H1 (cell line): ENCODE data around the gene CORT. TPM values are rescaled to one million over a fixed set of nuclear protein-coding genes. Genes with fewer than 3 reads are reported as not detected.

Experiments used
- CTCF ChIA-PET: fragments of 300-600 bp; sonication (Branson Sonifier 250); formaldehyde crosslinking; loops from one replicate; lab custom pipeline; 2021; ENCODE audit not compliant: partially characterized antibody; lab: Charles Lee
- POLR2A ChIA-PET: fragments of 300-600 bp; sonication (Branson Sonifier 250); formaldehyde crosslinking; loops from one replicate; lab custom pipeline; 2021; ENCODE audit warnings: inconsistent platforms; ENCODE audit not compliant: partially characterized antibody; lab: Charles Lee
- DNase-seq, 2 experiments: peaks; one replicate each; pipeline versions ENCODE4 v3.0.0 to v3.0.0-alpha.2; 2010 to 2022; ENCODE audit warnings: low spot score in 2 of 2, low read depth in 1 of 2, mixed read lengths in 1 of 2
- FAIRE-seq: peaks from 2 replicates; lab custom pipeline; 2011; peaks lifted over from hg19 to GRCh38; lab: Jason Lieb, UNC
- H2AFZ ChIP-seq: 2 replicates; pipeline ENCODE4 v1.8.1; 2012; ENCODE audit warnings: low read length, inconsistent platforms
- H2AK5ac ChIP-seq: 2 replicates; pipeline ENCODE4 v1.6.1; 2013; ENCODE audit warnings: low read depth, low read length
- H2BK120ac ChIP-seq: replicated peaks from 2 replicates; pipeline ENCODE3; 2013; ENCODE audit warnings: low read depth, low read length, inconsistent platforms
- H2BK12ac ChIP-seq: 2 replicates; pipeline ENCODE4 v1.6.1; 2013; ENCODE audit warnings: low read depth, low read length
- H2BK15ac ChIP-seq: 2 replicates; pipeline ENCODE4 v1.6.1; 2013; ENCODE audit warnings: low read length
- H2BK20ac ChIP-seq: 2 replicates; pipeline ENCODE4 v1.6.1; 2013; ENCODE audit warnings: low read length
- H2BK5ac ChIP-seq: 2 replicates; pipeline ENCODE4 v1.6.1; 2013; ENCODE audit warnings: low read depth, low read length
- H3K14ac ChIP-seq: 2 replicates; pipeline ENCODE4 v1.6.1; 2013; ENCODE audit warnings: inconsistent platforms; ENCODE audit not compliant: insufficient read length
- H3K18ac ChIP-seq: 2 replicates; pipeline ENCODE4 v1.6.1; 2013; ENCODE audit warnings: low read length; ENCODE audit errors: extremely low read depth
- H3K23ac ChIP-seq: 2 replicates; pipeline ENCODE4 v1.6.1; 2013; ENCODE audit warnings: inconsistent platforms; ENCODE audit not compliant: insufficient read length
- H3K23me2 ChIP-seq: 2 replicates; pipeline ENCODE4 v1.6.1; 2013; ENCODE audit warnings: low read depth, low read length
- H3K27ac ChIP-seq: 2 replicates; pipeline ENCODE4 v1.6.1; 2011; ENCODE audit warnings: low read depth, low read length, inconsistent platforms
- H3K27me3 ChIP-seq, 4 experiments: replicated peaks in 1 of 4; 1 replicate in 1 of 4; 2 replicates in 3 of 4; pipeline versions ENCODE4 v1.6.1 to v1.8.1; 2011 to 2013; ENCODE audit warnings: low read length in 3 of 4, mild to moderate bottlenecking in 3 of 4, inconsistent platforms in 2 of 4, mixed read lengths in 2 of 4, moderate library complexity in 1 of 4; ENCODE audit not compliant: control insufficient read depth in 3 of 4, insufficient read depth in 3 of 4; ENCODE audit errors: extremely low read depth in 1 of 4
- H3K36me3 ChIP-seq, 4 experiments: 2 replicates each; pipeline versions ENCODE4 v1.6.1 to v1.8.1; 2011 to 2013; ENCODE audit warnings: mild to moderate bottlenecking in 4 of 4, low read length in 3 of 4, moderate library complexity in 2 of 4, control low read depth in 1 of 4, inconsistent platforms in 1 of 4; ENCODE audit not compliant: insufficient read depth in 4 of 4, control insufficient read depth in 2 of 4
- H3K4ac ChIP-seq: replicated peaks from 2 replicates; pipeline ENCODE3; 2013; ENCODE audit warnings: low read length, low read depth, mixed read lengths, inconsistent platforms; ENCODE audit not compliant: insufficient read length
- H3K4me1 ChIP-seq, 4 experiments: replicated peaks in 1 of 4; 1 replicate in 1 of 4; 2 replicates in 3 of 4; pipeline versions ENCODE4 v1.6.1 to v1.8.1; 2011 to 2013; ENCODE audit warnings: low read length in 3 of 4, inconsistent platforms in 2 of 4, mixed read lengths in 1 of 4; ENCODE audit not compliant: insufficient read depth in 4 of 4, control insufficient read depth in 3 of 4
- H3K4me2 ChIP-seq, 2 experiments: 2 replicates each; pipeline versions ENCODE4 v1.6.1 to v1.8.1; 2011 to 2013; ENCODE audit warnings: low read depth in 2 of 2, low read length in 2 of 2, control low read depth in 1 of 2, inconsistent platforms in 1 of 2, mild to moderate bottlenecking in 1 of 2; ENCODE audit not compliant: insufficient read depth in 1 of 2
- H3K4me3 ChIP-seq, 4 experiments: fragments of 200-600, 300-600 bp in 1 of 4; sonication (generic), shearing (Covaris generic), sonication (Bioruptor Twin) in 1 of 4; 2 replicates each; pipeline versions ENCODE4 v1.5.1 to v1.8.1; 2011 to 2016; ENCODE audit warnings: low read length in 4 of 4, low read depth in 3 of 4, control low read depth in 2 of 4, inconsistent platforms in 2 of 4, mild to moderate bottlenecking in 2 of 4, mixed read lengths in 1 of 4, moderate library complexity in 1 of 4; ENCODE audit not compliant: insufficient read depth in 2 of 4; ENCODE audit errors: extremely low read depth in 1 of 4
- H3K56ac ChIP-seq: replicated peaks from 2 replicates; pipeline ENCODE3; 2013; ENCODE audit warnings: low read depth, mild to moderate bottlenecking, mixed read lengths, low read length, inconsistent platforms; ENCODE audit not compliant: insufficient read length
- H3K79me1 ChIP-seq: 2 replicates; pipeline ENCODE4 v1.6.1; 2013; ENCODE audit warnings: low read depth, low read length, control low read depth
- H3K79me2 ChIP-seq, 2 experiments: 2 replicates each; pipeline versions ENCODE4 v1.6.1 to v1.8.1; 2012 to 2013; ENCODE audit warnings: low read length in 2 of 2, mild to moderate bottlenecking in 2 of 2, inconsistent platforms in 1 of 2; ENCODE audit not compliant: insufficient read depth in 2 of 2, control insufficient read depth in 1 of 2
- H3K9ac ChIP-seq, 4 experiments: replicated peaks in 1 of 4; 1 replicate in 1 of 4; 2 replicates in 3 of 4; pipeline versions ENCODE4 v1.6.1 to v1.8.1; 2011 to 2013; ENCODE audit warnings: low read depth in 3 of 4, low read length in 3 of 4, control low read depth in 2 of 4, mild to moderate bottlenecking in 2 of 4, moderate library complexity in 2 of 4, inconsistent platforms in 1 of 4; ENCODE audit errors: extremely low read depth in 1 of 4
- H3K9me3 ChIP-seq, 2 experiments: 2 replicates each; pipeline versions ENCODE4 v1.6.1 to v1.8.1; 2012 to 2013; ENCODE audit warnings: mild to moderate bottlenecking in 2 of 2, moderate library complexity in 2 of 2, control low read depth in 1 of 2, inconsistent platforms in 1 of 2, low read depth in 1 of 2, low read length in 1 of 2, mixed read lengths in 1 of 2; ENCODE audit not compliant: insufficient read depth in 2 of 2
- H4K20me1 ChIP-seq, 2 experiments: replicated peaks in 1 of 2; 2 replicates each; pipeline versions ENCODE3 to v1.8.1; 2011 to 2013; ENCODE audit warnings: inconsistent platforms in 2 of 2, low read length in 2 of 2, mild to moderate bottlenecking in 1 of 2; ENCODE audit not compliant: insufficient read depth in 2 of 2, control insufficient read depth in 1 of 2
- H4K5ac ChIP-seq: 2 replicates; pipeline ENCODE4 v1.6.1; 2013; ENCODE audit warnings: low read length, low read depth, mixed read lengths, inconsistent platforms; ENCODE audit not compliant: insufficient read length
- H4K8ac ChIP-seq: 2 replicates; pipeline ENCODE4 v1.8.0; 2013; ENCODE audit warnings: mild to moderate bottlenecking, moderate library complexity, low read length, inconsistent platforms; ENCODE audit not compliant: insufficient read depth; ENCODE audit errors: extremely low read depth
- H4K91ac ChIP-seq: replicated peaks from 2 replicates; pipeline ENCODE3; 2013; ENCODE audit warnings: low read length, mixed read lengths, inconsistent platforms; ENCODE audit not compliant: insufficient read length
- CREB1 ChIP-seq: IDR thresholded peaks from 2 replicates; pipeline ENCODE4 v1.6.1; 2012; ENCODE audit warnings: inconsistent platforms
- KDM5A ChIP-seq: fragments of 200-600 bp; IDR thresholded peaks from 2 replicates; pipeline ENCODE4 v1.7.1; 2012; ENCODE audit warnings: mild to moderate bottlenecking, low read length, inconsistent platforms, mixed read lengths
- PHF8 ChIP-seq: fragments of 200-600 bp; sonication (generic); conservative IDR thresholded peaks from 2 replicates; pipeline ENCODE4 v1.7.1; 2012; ENCODE audit warnings: low read depth, mild to moderate bottlenecking, inconsistent platforms, low read length, moderate library complexity
- RXRA ChIP-seq: IDR thresholded peaks from 2 replicates; pipeline ENCODE4 v1.6.1; 2011; ENCODE audit warnings: low read depth, mild to moderate bottlenecking, low read length, moderate library complexity; ENCODE audit not compliant: insufficient read depth
- SIN3A ChIP-seq, 2 experiments: IDR thresholded peaks in 1 of 2; conservative IDR thresholded peaks in 1 of 2; 2 replicates each; pipeline ENCODE4 v1.6.1; 2011 to 2012; ENCODE audit warnings: low read length in 2 of 2, improper control_type of control experiment in 1 of 2, low read depth in 1 of 2, mild to moderate bottlenecking in 1 of 2
- SUZ12 ChIP-seq: fragments of 200-600 bp; sonication (generic); IDR thresholded peaks from 2 replicates; pipeline ENCODE4 v1.6.1; 2012; ENCODE audit warnings: mild to moderate bottlenecking, inconsistent platforms, low read length, moderate library complexity, mixed read lengths
- TAF1 ChIP-seq: IDR thresholded peaks from 2 replicates; pipeline ENCODE4 v1.6.1; 2011; ENCODE audit warnings: mild to moderate bottlenecking, low read depth, low read length
- WGBS, 2 experiments: shearing (Covaris generic) in 1 of 2; methylation state at CpG; one replicate each; pipeline versions ENCODE4 v1.1.6 to v1.1.7; 2013 to 2015; ENCODE audit warnings: low lambda C conversion rate in 2 of 2, mixed read lengths in 2 of 2, inconsistent platforms in 1 of 2, low coverage in 1 of 2, missing lambda C conversion rate in 1 of 2; ENCODE audit not compliant: insufficient replicate concordance in 2 of 2, insufficient coverage in 1 of 2, insufficient read length in 1 of 2; ENCODE audit errors: extremely low coverage in 1 of 2, missing lambda C conversion rate in 1 of 2; 5-methylcytosine and 5-hydroxymethylcytosine counted together
- polyA plus RNA-seq, 7 experiments: library from polyadenylated mRNA; depleted of rRNA in 3 of 7; stranded (reverse) in 5 of 7; unstranded in 2 of 7; fragments of >200 nt in 5 of 7; fragments of 200-250 nt in 2 of 7; gene quantifications; 1 replicate in 5 of 7; 2 replicates in 1 of 7; 4 replicates in 1 of 7; pipeline versions ENCODE4 v1.2.1 to v1.2.3, GENCODE V29; 2011 to 2013; ENCODE audit warnings: missing spikeins in 2 of 7, mixed read lengths in 2 of 7
- total RNA-seq: library from RNA; stranded (reverse); fragmentation: NEBNext Ultra II Directional; extraction: Animal tissue kit (Norgen Biotek cat#: 25700); gene quantifications from 2 replicates; pipeline ENCODE4 v1.2.1, GENCODE V29; 2021
- TF ChIP-seq, protein P1 (sequence below): IDR thresholded peaks from 2 replicates; pipeline ENCODE4 v1.6.1; 2012; ENCODE audit warnings: inconsistent platforms

CORT gene
- total and polyA plus RNA-seq, 2 of the 8 experiments (the other 6 are each of a cell fraction or from before 2014, with no cell fraction given), result 0.15 to 0.30 TPM

DNA sequence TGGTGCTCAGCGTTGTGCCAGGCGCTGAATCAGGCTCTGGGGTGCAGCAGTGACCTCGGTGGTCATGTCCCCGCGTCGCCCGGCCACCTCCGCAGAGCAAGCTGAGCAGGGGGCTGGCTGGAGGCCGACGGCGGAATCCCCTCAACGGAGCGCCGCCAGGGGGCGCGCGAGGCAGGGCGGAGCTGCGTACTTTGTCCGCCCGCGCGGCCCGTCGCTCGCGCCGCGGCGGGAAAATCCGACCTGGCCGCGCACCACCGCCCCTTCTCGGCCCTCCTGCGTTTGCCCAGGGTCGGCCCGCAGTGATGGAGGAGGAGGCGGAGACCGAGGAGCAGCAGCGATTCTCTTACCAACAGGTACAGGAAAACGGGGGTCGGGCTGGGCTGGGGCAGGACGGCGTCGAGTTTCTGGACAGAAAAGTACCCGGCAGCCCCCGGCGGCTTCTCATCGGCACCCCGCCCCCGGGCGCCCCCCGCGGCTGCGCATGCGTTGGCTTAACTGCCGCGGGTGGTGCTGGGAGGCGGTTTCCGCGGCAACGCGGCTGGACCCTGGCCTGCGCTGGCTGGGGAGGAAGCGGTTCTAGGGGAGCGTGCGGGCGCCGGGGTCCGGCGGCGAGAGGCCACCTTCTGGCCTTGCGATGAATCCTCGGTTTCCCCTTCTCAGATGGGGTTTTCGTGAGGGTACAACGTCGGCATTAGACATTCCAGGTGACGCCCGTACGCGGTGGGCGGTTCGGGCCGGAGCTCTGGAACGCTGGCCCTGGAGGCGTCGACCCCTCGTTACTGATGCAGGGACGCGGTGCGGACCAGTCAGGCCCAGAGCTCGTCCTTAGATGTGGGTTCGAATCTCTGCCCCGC lies 19.4 kb upstream of the CORT start, which contains the start of gene CENPS:
TSS of gene CENPS (plus strand) at position 218 of the 854 bp plus-strand sequence. CDS start at position 303, 85 bp downstream.
- Histone ChIP-seq H3K23ac (no peak within 1 kb of the TSS), H3K27ac (peak within 1 kb of the TSS; percentile 96), H2BK12ac (no peak within 1 kb of the TSS), H4K5ac (peak within 1 kb of the TSS; percentile 99), H3K36me3 (no peaks in the 10 kb centered on the region), H2BK120ac (peak within 1 kb of the TSS; percentile 74), H2AFZ (peak within 1 kb of the TSS; percentile 91), H4K20me1 (no peaks in the 10 kb centered on the region), H3K4me1 (peaks cover 0 to 5% (median under 1%) of the 10 kb centered on the region in 4 experiments; a peak in 4 of 7 replicates), H2BK5ac (peak within 1 kb of the TSS; percentile 98), H3K79me1 (no peaks in the 10 kb centered on the region), H3K23me2 (peaks cover 9% of the 10 kb centered on the region), H3K4me2 (peak within 1 kb of the TSS; percentile 55 to 100), H3K14ac (no peak within 1 kb of the TSS), H2BK20ac (no peak within 1 kb of the TSS), H4K91ac (peak within 1 kb of the TSS; percentile 100), H3K9me3 (no peaks in the 10 kb centered on the region), H3K56ac (peak within 1 kb of the TSS; percentile 98), H3K9ac (peak within 1 kb of the TSS; percentile 83 to 94 (median 92)), H3K18ac (peak within 1 kb of the TSS; percentile 99), H3K79me2 (no peaks in the 10 kb centered on the region), H2AK5ac (no peak within 1 kb of the TSS; the same call in 1 of the 2 replicates), H4K8ac (peak within 1 kb of the TSS; percentile 99), H3K4me3 (peak within 1 kb of the TSS; percentile 66 to 80 (median 72)), H3K4ac (peak within 1 kb of the TSS; percentile 98), H3K27me3 (no peaks in the 10 kb centered on the region), H2BK15ac (peak within 1 kb of the TSS; percentile 84)
- ChIA-PET CTCF (interaction anchor here (0.6 to 10.9 kb wide), 31 partner anchors 10 to 802 kb away, joined by 3 to 132 read pairs (median 4); partner anchors contain the start of gene PGD), POLR2A (interaction anchor here (0.9 to 3.7 kb wide), 15 partner anchors 10 to 77 kb away, joined by 3 to 23 read pairs (median 7); partner anchors contain the start of genes CORT, DFFA and PGD)
- FAIRE-seq, result no peak
- DNase-seq, result peak; percentile 67 to 98
- 2% methylated on average over 69 of the region's 95 CpGs; no CpG with 5 or more reads in 1 of the 2 experiments for WGBS, 2 experiments
- TF ChIP-seq PHF8, result peak; percentile 97
- TF ChIP-seq CREB1, result peak; percentile 69
- TF ChIP-seq SUZ12, result no peak
- TF ChIP-seq, protein P1, sequence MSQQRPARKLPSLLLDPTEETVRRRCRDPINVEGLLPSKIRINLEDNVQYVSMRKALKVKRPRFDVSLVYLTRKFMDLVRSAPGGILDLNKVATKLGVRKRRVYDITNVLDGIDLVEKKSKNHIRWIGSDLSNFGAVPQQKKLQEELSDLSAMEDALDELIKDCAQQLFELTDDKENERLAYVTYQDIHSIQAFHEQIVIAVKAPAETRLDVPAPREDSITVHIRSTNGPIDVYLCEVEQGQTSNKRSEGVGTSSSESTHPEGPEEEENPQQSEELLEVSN, result peak; percentile 98
- TF ChIP-seq KDM5A, result no peak
- TF ChIP-seq TAF1, result peak; percentile 80
- peak; percentile 54 to 58; a peak in 2 of 4 replicates for TF ChIP-seq SIN3A (conservative IDR thresholded peaks at IDR 0.05 in 1 of 2, IDR thresholded peaks at IDR 0.05 in 1 of 2; ENCODE audit: low read depth in 1 of 2, low read length in 2 of 2)
- no peak for TF ChIP-seq RXRA
